ENCODE results near the gene UNC45B. TPM values are rescaled to one million over a fixed set of nuclear protein-coding genes. Genes with fewer than 3 reads are reported as not detected.

The UNC45B gene
- total and polyA plus RNA-seq, 3 donors from 2014 or later = 0.68 to 2.2 (median 1.1) TPM

DNA sequence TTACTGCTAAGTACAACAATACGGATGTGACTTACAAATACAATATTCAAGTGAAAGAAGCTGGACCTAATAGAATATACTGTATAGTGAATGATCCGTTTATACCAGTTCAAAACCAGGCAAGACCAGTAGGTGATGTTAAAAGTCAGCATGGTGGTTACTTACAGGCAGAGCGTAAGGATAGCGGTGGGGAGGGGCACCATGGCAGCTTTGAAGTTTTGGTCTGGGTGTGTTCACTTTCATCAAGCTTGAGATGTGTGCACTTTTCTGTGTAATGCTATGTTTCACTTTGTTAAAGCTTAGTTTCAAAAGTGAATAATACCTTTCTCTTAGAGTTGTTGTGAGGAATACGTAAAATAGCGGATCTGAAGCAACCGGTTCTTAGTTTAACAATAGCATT lies 63.1 kb downstream of the UNC45B start:
- intact Hi-C loops (cut with DNase I; ENCODE audit: low total_unique reads) = no loop called here
- H3K4me1 ChIP-seq = no peaks in the 10 kb centered on the region
- WGBS, 2 donors = 85 to 90% methylated on average over 7 of the region's 7 CpGs
- H3K27me3 ChIP-seq = no peaks in the 10 kb centered on the region
- no peaks in the 10 kb centered on the region for H3K36me3 ChIP-seq (ENCODE audit: low read depth, missing control alignments)
- H3K27ac ChIP-seq = no peak overlapping the region
- no peak overlapping the region for H3K4me3 ChIP-seq
- no peak for DNase-seq
- no peaks in the 10 kb centered on the region for H3K9me3 ChIP-seq
- TF ChIP-seq POLR2A (IDR thresholded peaks at IDR 0.05) = no peak
- TF ChIP-seq, protein P1, sequence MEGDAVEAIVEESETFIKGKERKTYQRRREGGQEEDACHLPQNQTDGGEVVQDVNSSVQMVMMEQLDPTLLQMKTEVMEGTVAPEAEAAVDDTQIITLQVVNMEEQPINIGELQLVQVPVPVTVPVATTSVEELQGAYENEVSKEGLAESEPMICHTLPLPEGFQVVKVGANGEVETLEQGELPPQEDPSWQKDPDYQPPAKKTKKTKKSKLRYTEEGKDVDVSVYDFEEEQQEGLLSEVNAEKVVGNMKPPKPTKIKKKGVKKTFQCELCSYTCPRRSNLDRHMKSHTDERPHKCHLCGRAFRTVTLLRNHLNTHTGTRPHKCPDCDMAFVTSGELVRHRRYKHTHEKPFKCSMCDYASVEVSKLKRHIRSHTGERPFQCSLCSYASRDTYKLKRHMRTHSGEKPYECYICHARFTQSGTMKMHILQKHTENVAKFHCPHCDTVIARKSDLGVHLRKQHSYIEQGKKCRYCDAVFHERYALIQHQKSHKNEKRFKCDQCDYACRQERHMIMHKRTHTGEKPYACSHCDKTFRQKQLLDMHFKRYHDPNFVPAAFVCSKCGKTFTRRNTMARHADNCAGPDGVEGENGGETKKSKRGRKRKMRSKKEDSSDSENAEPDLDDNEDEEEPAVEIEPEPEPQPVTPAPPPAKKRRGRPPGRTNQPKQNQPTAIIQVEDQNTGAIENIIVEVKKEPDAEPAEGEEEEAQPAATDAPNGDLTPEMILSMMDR (IDR thresholded peaks at IDR 0.05) = no peak

GRCh38 chr17:35212668-35213067 lies 65.1 kb downstream of the UNC45B start:
- TF ChIP-seq, protein P1 (IDR thresholded peaks at IDR 0.05) = no peak
- no peak for TF ChIP-seq POLR2A (IDR thresholded peaks at IDR 0.05)
- Histone ChIP-seq H3K27me3 (no peaks in the 10 kb centered on the region), H3K9me3 (no peaks in the 10 kb centered on the region), H3K27ac (no peak overlapping the region), H3K36me3 (ENCODE audit: low read depth, missing control alignments) (no peaks in the 10 kb centered on the region), H3K4me3 (no peak overlapping the region), H3K4me1 (no peaks in the 10 kb centered on the region)
- no peak for DNase-seq
- intact Hi-C loops (cut with DNase I; ENCODE audit: low total_unique reads) = no loop called here
- 84 to 91% methylated on average over 4 of the region's 4 CpGs for WGBS, 2 donors

- Histone ChIP-seq H3K4me1 (no peaks in the 10 kb centered on the region), H3K36me3 (ENCODE audit: low read depth, missing control alignments) (no peaks in the 10 kb centered on the region), H3K27ac (no peak overlapping the region), H3K4me3 (no peak overlapping the region), H3K9me3 (no peaks in the 10 kb centered on the region), H3K27me3 (no peaks in the 10 kb centered on the region)
- 80% methylated on average over 5 of the region's 5 CpGs for WGBS, 2 donors
- DNase-seq = no peak
- intact Hi-C loops (cut with DNase I; ENCODE audit: low total_unique reads) = no loop called here
- no peak for TF ChIP-seq POLR2A (IDR thresholded peaks at IDR 0.05)
- TF ChIP-seq, protein P1 (IDR thresholded peaks at IDR 0.05) = no peak
Measured at GRCh38 chr17:35213412-35213940, 65.9 kb downstream of the UNC45B start.

- Histone ChIP-seq H3K4me3 (no peak overlapping the region), H3K4me1 (no peaks in the 10 kb centered on the region), H3K9me3 (no peaks in the 10 kb centered on the region), H3K27me3 (no peaks in the 10 kb centered on the region), H3K36me3 (ENCODE audit: low read depth, missing control alignments) (no peaks in the 10 kb centered on the region), H3K27ac (no peak overlapping the region)
- intact Hi-C loops (cut with DNase I; ENCODE audit: low total_unique reads) = no loop called here
- 72 to 75% methylated on average over 3 of the region's 3 CpGs for whole genome bisulfite sequencing, 2 donors
- no peak for DNase-seq
- no peak for TF ChIP-seq POLR2A (IDR thresholded peaks at IDR 0.05)
- TF ChIP-seq, protein P1 (IDR thresholded peaks at IDR 0.05) = no peak
Measured at GRCh38 chr17:35214192-35214591, 66.6 kb downstream of the UNC45B start.

DNA sequence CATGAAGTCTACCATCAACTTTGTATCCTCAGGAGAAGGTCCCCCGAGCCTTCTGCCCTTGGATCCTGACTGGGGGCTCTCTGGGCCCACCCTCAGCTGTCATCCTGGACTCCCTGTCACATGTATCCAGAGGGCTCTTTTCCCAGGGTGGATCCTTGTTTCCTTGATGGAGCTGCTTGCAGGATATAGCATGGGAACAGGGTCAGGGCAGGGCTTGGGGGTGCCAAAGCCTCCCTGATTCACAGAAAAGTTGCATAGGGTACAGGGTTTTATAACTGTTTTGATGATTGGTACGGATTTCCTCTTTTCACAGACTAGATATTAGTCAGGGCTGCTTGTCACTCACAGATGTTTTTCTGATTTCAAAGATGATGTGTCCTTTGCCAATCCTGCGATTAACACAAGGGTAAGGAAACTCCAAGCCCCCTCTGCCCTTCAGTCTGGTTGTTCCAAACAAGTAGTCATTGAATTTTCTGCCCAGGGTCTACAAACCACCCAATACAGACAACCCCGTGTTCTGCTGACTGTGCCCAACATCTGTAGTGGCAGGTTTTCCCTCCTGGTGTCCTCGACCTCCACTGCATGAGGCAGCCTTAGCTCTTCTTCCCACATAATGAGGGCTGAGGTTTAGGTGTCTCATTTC lies 67.1 kb downstream of the UNC45B start:
- H3K27ac ChIP-seq = no peak overlapping the region
- intact Hi-C loops (cut with DNase I; ENCODE audit: low total_unique reads) = no loop called here

More for the DNA sequence above, 67.1 kb downstream of the UNC45B start:
- H3K36me3 ChIP-seq (ENCODE audit: low read depth, missing control alignments) = no peaks in the 10 kb centered on the region
- H3K4me1 ChIP-seq = no peaks in the 10 kb centered on the region
- no peak for DNase-seq
- 67 to 68% methylated on average over 5 of the region's 5 CpGs for WGBS, 2 donors
- TF ChIP-seq, protein P1 (IDR thresholded peaks at IDR 0.05) = no peak
- no peak for TF ChIP-seq POLR2A (IDR thresholded peaks at IDR 0.05)
- H3K9me3 ChIP-seq = no peaks in the 10 kb centered on the region
- H3K4me3 ChIP-seq = no peak overlapping the region
- H3K27me3 ChIP-seq = no peaks in the 10 kb centered on the region

Data from testis (tissue), 3 donors.